Measurements from ENCODE around the gene ANKIB1.
"Not testable (repeated sequence)": the region's sequence is repeated elsewhere in the genome, so short reads cannot be mapped to it uniquely, and the experiment has no call there.

ANKIB1 gene

GRCh38 chr7:92332782-92333181, 87.0 kb downstream of the ANKIB1 start:
- DNase-seq (ENCODE audit: low spot score), result peak; percentile 37

- no peak for DNase-seq (ENCODE audit: low spot score)
These were observed 88.1 kb downstream of the ANKIB1 start for GRCh38 chr7:92333866-92334265.

GRCh38 chr7:92335574-92335973, 89.8 kb downstream of the ANKIB1 start:
- DNase-seq (ENCODE audit: low spot score), result no peak

DNA sequence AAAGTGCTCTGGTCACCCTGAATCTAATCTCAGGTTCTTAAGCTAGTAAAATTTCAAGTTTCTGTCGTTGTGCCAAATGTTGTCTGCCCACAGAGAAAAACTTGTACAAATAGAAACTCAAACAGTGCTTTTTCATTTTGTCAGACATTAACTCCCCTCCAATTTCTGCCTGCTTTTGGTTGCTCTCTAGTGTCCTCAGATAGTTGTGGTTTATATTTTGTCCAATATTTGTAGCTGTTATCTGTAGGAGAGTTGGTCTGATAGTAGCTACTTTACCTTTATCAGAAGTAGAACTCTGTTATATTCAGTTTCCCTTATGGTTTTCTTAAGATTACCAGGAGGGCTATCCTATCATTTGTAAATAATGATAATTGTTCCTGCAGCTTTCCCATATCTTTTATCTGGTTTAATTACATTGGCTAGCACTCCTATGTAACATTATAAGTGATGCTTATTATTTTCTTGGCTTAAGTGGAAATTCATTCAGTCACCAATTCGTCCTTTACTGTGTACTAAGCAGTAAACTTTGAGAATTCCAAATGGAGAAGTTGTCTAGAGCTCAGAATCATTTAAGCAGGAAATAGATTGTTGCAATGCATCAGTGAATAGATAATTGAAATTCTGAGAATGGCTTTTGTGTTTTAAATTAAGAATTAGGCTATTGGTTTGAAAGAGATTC, 91.0 kb downstream of the ANKIB1 start:
- DNase-seq (ENCODE audit: low spot score), result no peak

DNA sequence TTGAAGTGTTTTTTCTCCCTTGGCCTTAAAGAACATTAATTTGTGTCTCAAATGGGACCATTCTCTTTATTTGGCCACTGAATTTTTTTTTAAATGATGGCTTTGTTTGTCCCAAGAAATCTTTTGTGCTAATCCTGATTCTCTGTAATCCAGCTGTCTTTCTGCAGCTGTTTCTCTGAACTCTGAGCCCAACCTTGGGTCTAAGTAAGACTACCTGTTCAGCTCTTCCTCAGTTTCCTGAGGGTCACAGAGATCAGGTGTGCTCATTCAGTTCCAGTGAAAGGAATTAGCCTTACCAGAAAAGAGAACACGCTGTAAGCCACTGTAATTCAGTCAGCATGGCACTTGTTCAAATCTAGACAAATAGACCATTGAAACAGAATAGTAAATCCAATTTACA, 94.2 kb downstream of the ANKIB1 start:
- peak; percentile 64 for DNase-seq (ENCODE audit: low spot score)

GRCh38 chr7:92343714-92344113, 97.9 kb downstream of the ANKIB1 start:
- no peak for DNase-seq (ENCODE audit: low spot score)

- DNase-seq (ENCODE audit: low spot score), result no peak
These were observed 106.2 kb downstream of the ANKIB1 start for GRCh38 chr7:92352009-92352408.

DNA sequence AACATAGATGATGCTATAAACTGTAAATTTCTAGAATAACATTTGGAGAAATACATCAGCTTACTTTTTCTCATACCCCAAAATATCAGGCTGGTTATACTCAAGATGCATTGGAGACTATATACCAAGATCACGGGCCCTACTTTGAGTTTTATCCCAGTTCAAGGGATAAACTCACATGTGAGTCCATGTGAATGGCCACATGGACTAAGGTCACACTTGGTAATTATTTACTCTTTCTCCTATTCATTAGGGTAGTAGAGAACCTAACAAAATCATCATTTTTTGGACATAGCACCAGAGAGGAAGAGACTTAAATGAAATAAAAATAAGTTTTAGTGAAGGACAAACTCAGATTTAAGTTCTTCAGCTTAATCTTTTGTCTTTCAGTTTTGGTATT, 108.4 kb downstream of the ANKIB1 start:
- DNase-seq (ENCODE audit: low spot score), result no peak

DNA sequence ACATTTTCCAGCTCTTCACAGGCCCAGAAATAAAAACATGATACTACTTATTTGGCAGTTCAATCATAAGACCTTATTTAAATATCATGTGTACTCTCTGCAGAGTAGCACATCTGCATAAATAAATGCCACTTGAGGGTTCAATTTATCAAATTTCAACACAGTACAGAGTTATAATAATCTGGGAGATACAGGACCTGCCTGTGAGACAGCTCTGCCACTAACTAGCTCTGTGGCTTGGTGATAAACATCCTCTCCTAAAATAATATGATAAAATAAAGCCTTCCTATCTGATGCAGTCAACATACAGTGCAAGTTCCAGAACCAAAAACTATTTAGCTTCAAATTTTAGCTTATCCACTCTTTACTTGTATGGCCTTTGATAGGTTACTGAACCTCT, 110.6 kb downstream of the ANKIB1 start:
- DNase-seq (ENCODE audit: low spot score), result no peak

DNA sequence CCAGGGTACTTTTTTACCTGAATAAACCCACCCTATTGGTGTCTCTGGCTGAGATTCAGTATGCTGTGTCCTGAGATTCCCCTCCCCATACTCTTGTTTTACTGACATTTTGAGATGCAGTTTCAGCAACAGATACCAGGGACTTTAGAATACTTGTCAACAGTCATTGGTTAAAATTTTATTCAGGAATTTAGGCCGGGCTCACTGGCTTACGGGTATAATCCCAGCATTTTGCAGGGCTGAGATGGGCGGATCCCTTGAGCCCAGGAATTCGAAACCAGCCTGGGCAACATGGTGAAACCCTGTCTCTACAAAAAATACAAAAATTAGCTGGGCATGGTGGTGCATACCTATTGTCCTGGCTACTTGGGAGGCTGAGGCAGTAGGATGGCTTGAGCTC, 111.5 kb downstream of the ANKIB1 start:
- DNase-seq (ENCODE audit: low spot score), result no peak

DNA sequence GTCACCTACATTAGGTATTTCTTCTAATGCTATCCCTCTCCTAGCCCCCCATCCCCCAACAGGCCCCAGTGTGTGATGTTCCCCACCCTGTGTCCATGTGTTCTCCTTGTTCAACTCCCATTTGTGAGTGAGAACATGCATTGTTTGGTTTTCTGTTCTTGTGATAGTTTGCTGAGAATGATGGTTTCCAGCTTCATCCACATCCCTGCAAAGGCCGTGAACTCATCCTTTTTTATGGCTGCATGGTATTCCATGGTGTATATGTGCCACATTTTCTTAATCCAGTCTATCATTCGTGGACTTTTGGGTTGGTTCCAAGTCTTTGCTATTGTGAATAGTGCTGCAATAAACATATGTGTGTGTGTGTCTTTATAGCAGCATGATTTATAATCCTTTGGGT, 113.4 kb downstream of the ANKIB1 start:
- DNase-seq (ENCODE audit: low spot score), result not testable (repeated sequence)

DNA sequence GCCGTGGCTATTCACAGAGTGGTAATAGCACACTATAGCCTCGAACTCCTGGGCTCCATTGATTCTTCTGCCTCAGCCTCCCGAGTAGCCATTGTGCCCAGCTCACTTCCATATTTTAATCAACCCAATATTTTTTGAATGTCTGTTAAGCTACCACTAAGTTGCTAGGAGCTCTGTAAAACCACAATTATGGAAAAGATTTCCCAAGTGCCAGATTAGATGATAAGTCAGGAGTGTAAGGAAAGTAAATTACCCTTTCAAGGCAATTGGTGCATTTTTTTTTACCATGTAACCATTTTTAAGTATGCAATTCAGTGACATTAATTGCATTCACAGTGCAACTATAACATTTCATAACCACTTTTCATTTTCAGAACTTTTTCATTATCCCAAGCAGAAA, 114.0 kb downstream of the ANKIB1 start:
- no peak for DNase-seq (ENCODE audit: low spot score)

GRCh38 chr7:92360387-92360786, 114.6 kb downstream of the ANKIB1 start:
- no peak for DNase-seq (ENCODE audit: low spot score)

- DNase-seq (ENCODE audit: low spot score), result no peak
These were observed 116.4 kb downstream of the ANKIB1 start for GRCh38 chr7:92362131-92362530.

- DNase-seq (ENCODE audit: low spot score), result no peak
These were observed 121.0 kb downstream of the ANKIB1 start for GRCh38 chr7:92366730-92367129.

DNA sequence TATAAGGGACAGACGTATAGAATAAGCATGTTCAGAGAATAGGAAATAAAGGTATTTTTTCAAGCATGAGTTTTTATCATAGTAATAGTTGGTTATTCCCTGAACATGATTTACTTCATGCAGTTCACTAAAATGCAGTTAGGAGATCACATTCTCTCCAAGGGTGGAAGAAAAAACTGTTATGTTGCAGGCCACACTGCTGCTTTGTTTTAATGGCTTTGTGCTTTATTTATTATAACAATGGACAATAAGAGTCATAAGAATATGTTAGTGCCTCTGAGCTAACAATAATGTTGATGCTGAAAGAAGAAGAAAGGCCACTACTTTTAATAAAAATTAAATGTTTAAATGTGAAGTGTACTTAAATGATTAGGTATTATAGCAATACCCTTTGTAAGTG, 123.0 kb downstream of the ANKIB1 start:
- DNase-seq (ENCODE audit: low spot score), result peak; percentile 89

DNA sequence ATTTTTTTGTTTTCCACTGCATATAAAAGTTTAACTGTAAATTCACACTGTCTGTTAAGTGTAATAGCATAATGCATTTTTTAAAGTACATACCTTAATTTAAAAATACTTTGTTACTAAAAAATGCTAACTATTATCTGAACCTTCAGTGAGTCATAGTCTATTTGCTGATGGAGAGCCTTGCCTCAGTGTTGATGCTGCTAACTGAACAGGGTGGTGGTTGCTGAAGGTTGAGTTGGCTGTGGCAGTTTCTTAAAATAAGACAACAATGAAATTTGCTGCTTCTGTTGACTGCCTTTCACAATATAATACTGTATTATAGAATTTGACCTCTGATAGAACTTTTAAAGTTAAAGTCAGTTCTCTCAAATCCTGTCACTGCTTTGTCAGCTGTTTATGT, 129.2 kb downstream of the ANKIB1 start:
- no peak for DNase-seq (ENCODE audit: low spot score)

- no peak for DNase-seq (ENCODE audit: low spot score)
These were observed 145.3 kb downstream of the ANKIB1 start for GRCh38 chr7:92391071-92391470.

GRCh38 chr7:92397542-92397941, 151.8 kb downstream of the ANKIB1 start:
- no peak for DNase-seq (ENCODE audit: low spot score)

DNA sequence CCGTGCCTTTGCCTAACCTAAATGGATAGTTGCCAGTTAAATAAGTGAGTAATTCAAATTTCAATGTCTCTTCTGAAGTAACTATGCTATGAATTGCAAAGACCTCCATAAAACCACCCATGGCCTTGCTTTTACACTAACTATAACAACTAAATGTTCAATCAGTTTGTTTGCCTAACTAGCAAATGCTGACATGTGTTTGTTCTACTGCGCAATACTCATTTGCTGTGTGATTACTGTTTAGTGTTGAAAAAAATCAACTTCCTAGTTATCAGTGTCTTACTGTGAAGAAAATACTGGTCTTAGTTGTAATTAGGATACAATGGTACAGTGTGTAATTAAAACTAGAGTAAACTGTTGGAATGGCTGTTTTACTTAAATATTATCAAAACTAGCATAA, 154.2 kb downstream of the ANKIB1 start:
- no peak for DNase-seq (ENCODE audit: low spot score)

- no peak for DNase-seq (ENCODE audit: low spot score)
These were observed 157.4 kb downstream of the ANKIB1 start for GRCh38 chr7:92402920-92403759.

- no peak for DNase-seq (ENCODE audit: low spot score)
These were observed 157.9 kb downstream of the ANKIB1 start for GRCh38 chr7:92403760-92404074.

GRCh38 chr7:92404170-92404614, 158.4 kb downstream of the ANKIB1 start:
- DNase-seq (ENCODE audit: low spot score), result no peak

GRCh38 chr7:92409357-92409756, 163.6 kb downstream of the ANKIB1 start:
- DNase-seq (ENCODE audit: low spot score), result no peak
